Measurements from ENCODE around the gene SMARCE1. TPM values are rescaled to one million over a fixed set of nuclear protein-coding genes. Genes with fewer than 3 reads are reported as not detected.
A peak's percentile ranks its signal among the peaks of the same experiment; 100 is the strongest.

SMARCE1 gene
- total and polyA plus RNA-seq, 9 of the 15 experiments (the other 6 are each of a cell fraction or from before 2014, with no cell fraction given), result 64.1 to 142 (median 114) TPM

GRCh38 chr17:40672654-40673053 is 25.0 kb upstream of the SMARCE1 start:
- H3K4me2 ChIP-seq (ENCODE audit: insufficient read depth, low read length), result no peak overlapping the region
- H3K4me3 ChIP-seq, result no peak overlapping the region
- H3K27me3 ChIP-seq (ENCODE audit: control insufficient read depth in 2 of 2, insufficient read depth in 2 of 2, low read length in 2 of 2), result peaks cover 27 to 37% of the 10 kb centered on the region in 2 experiments
- no peaks in the 10 kb centered on the region for H3K4me1 ChIP-seq (replicated peaks in 1 of 2; ENCODE audit: control insufficient read depth in 2 of 2, insufficient read depth in 2 of 2, low read length in 2 of 2)
- H3K9me1 ChIP-seq (ENCODE audit: control insufficient read depth, insufficient read depth, low read length), result no peaks in the 10 kb centered on the region
- intact Hi-C loops (cut with micrococcal nuclease), result no loop called here
- no peak for TF ChIP-seq ZNF655 (CRISPR knock-in tag; IDR thresholded peaks at IDR 0.05)
- peak; percentile 78 for TF ChIP-seq ZNF316 (IDR thresholded peaks at IDR 0.05)
- TF ChIP-seq C11orf30 (IDR thresholded peaks at IDR 0.05; ENCODE audit: low read depth), result peak; percentile 65
- TF ChIP-seq LCOR (CRISPR knock-in tag; IDR thresholded peaks at IDR 0.05), result no peak
- no peak for TF ChIP-seq HMGN3 (IDR thresholded peaks at IDR 0.05; ENCODE audit: borderline replicate concordance, extremely low read depth, insufficient read length, low read depth, low read length)
- TF ChIP-seq SNIP1 (IDR thresholded peaks at IDR 0.05; ENCODE audit: low read depth), result no peak
- TF ChIP-seq TRIM24 (IDR thresholded peaks at IDR 0.05), result no peak
- H4K20me1 ChIP-seq (replicated peaks; ENCODE audit: control insufficient read depth, insufficient read depth, low read length), result no peaks in the 10 kb centered on the region
- no peak for FAIRE-seq
- H3K79me2 ChIP-seq (ENCODE audit: control insufficient read depth, insufficient read depth, low read length), result no peaks in the 10 kb centered on the region
- CTCF ChIA-PET (ENCODE audit: low intra/inter-chr PET ratio), result no interaction called here
- no peak overlapping the region for H3K27ac ChIP-seq (ENCODE audit: extremely low read depth, low read depth, low read length)
- H3K9ac ChIP-seq (ENCODE audit: insufficient read depth in 1 of 2, low read depth in 2 of 2, low read length in 2 of 2), result no peak overlapping the region
- H3K9me3 ChIP-seq (replicated peaks; ENCODE audit: control insufficient read depth, insufficient read depth, low read depth, low read length), result no peaks in the 10 kb centered on the region
- 0% methylated on average over 2 of the region's 2 CpGs for WGBS (ENCODE audit: insufficient coverage, low coverage, missing lambda C conversion rate)
- POLR2A ChIA-PET, result interaction anchor here (0.9 kb wide), 1 partner anchor 12 kb away, joined by 5 read pairs; no protein-coding TSS in a partner anchor
- BruUV-seq (replicated peaks), result no TSS peak
- H3K36me3 ChIP-seq (ENCODE audit: control insufficient read depth, insufficient read depth, low read length), result no peaks in the 10 kb centered on the region
- in situ Hi-C loops (cut with MboI), result no loop called here
- DNase-seq (ENCODE audit: extremely low read depth in 1 of 4, low spot score in 3 of 4), result no peak
- no peak overlapping the region for H2AFZ ChIP-seq (ENCODE audit: low read depth, low read length)
- no peak for ATAC-seq
